H9 (cell line): Measurements from ENCODE around the gene ZNF81. TPM values are rescaled to one million over a fixed set of nuclear protein-coding genes. Genes with fewer than 3 reads are reported as not detected.

Source experiments
- DNase-seq: peaks from one replicate; pipeline ENCODE4 v3.0.0-alpha.2; 2017
- H2AFZ ChIP-seq: one replicate; pipeline ENCODE4 v1.6.1; 2013; ENCODE audit warnings: mild to moderate bottlenecking, low read length, control low read depth, moderate library complexity
- H2AK5ac ChIP-seq: 2 replicates; pipeline ENCODE4 v1.6.1; 2013; ENCODE audit warnings: low read length, control low read depth, mixed read lengths; ENCODE audit not compliant: insufficient read length
- H2BK120ac ChIP-seq: one replicate; pipeline ENCODE4 v1.6.1; 2013; ENCODE audit warnings: low read depth, mild to moderate bottlenecking, low read length, control low read depth, inconsistent platforms; ENCODE audit not compliant: poor library complexity, severe bottlenecking
- H2BK12ac ChIP-seq: 2 replicates; pipeline ENCODE4 v1.6.1; 2013; ENCODE audit warnings: low read length, control low read depth, mixed read lengths, low read depth; ENCODE audit not compliant: insufficient read length
- H2BK15ac ChIP-seq: 2 replicates; pipeline ENCODE4 v1.6.1; 2013; ENCODE audit warnings: low read depth, low read length, control low read depth
- H2BK20ac ChIP-seq: one replicate; pipeline ENCODE4 v1.6.1; 2013; ENCODE audit warnings: low read depth, mild to moderate bottlenecking, low read length, control low read depth, inconsistent platforms; ENCODE audit not compliant: poor library complexity, severe bottlenecking
- H2BK5ac ChIP-seq: 2 replicates; pipeline ENCODE4 v1.6.1; 2013; ENCODE audit warnings: low read length, control low read depth, mixed read lengths; ENCODE audit not compliant: insufficient read length
- H3K14ac ChIP-seq: 2 replicates; pipeline ENCODE4 v1.6.1; 2013; ENCODE audit warnings: low read length, control low read depth; ENCODE audit not compliant: insufficient read depth
- H3K18ac ChIP-seq: 2 replicates; pipeline ENCODE4 v1.6.1; 2013; ENCODE audit warnings: low read depth, mild to moderate bottlenecking, mixed read lengths, low read length, control low read depth; ENCODE audit not compliant: insufficient read length
- H3K23ac ChIP-seq: 2 replicates; pipeline ENCODE4 v1.6.1; 2013; ENCODE audit warnings: low read length, control low read depth, mixed read lengths, low read depth; ENCODE audit not compliant: insufficient read length
- H3K23me2 ChIP-seq: 2 replicates; pipeline ENCODE4 v1.6.1; 2013; ENCODE audit warnings: low read depth, mild to moderate bottlenecking, mixed read lengths, low read length, control low read depth; ENCODE audit not compliant: insufficient read length, poor library complexity, severe bottlenecking
- H3K27ac ChIP-seq: 2 replicates; pipeline ENCODE4 v1.5.1; 2013; ENCODE audit warnings: low read length, control low read depth, mixed read lengths, low read depth; ENCODE audit not compliant: insufficient read length
- H3K27me3 ChIP-seq: 2 replicates; pipeline ENCODE4 v1.6.1; 2013; ENCODE audit warnings: low read length, control low read depth, inconsistent platforms; ENCODE audit not compliant: insufficient read depth
- H3K4ac ChIP-seq: 2 replicates; pipeline ENCODE4 v1.6.1; 2013; ENCODE audit warnings: low read depth, mild to moderate bottlenecking, control low read depth, inconsistent platforms, low read length, moderate library complexity
- H3K4me1 ChIP-seq: 2 replicates; pipeline ENCODE4 v1.6.1; 2013; ENCODE audit warnings: low read length, control low read depth, inconsistent platforms; ENCODE audit not compliant: insufficient read depth
- H3K4me2 ChIP-seq: 2 replicates; pipeline ENCODE4 v1.6.1; 2013; ENCODE audit warnings: low read length, control low read depth, mixed read lengths; ENCODE audit not compliant: insufficient read length, insufficient read depth
- H3K56ac ChIP-seq: 2 replicates; pipeline ENCODE4 v1.6.1; 2013; ENCODE audit warnings: low read depth, mild to moderate bottlenecking, mixed read lengths, low read length, control low read depth; ENCODE audit not compliant: insufficient read length
- H3K79me1 ChIP-seq: 2 replicates; pipeline ENCODE4 v1.6.1; 2013; ENCODE audit warnings: low read depth, mild to moderate bottlenecking, moderate library complexity, low read length, control low read depth, inconsistent platforms; ENCODE audit not compliant: insufficient read depth, poor library complexity, severe bottlenecking
- H3K79me2 ChIP-seq: 2 replicates; pipeline ENCODE4 v1.6.1; 2013; ENCODE audit warnings: low read length, control low read depth, inconsistent platforms; ENCODE audit not compliant: insufficient read depth
- H3K9ac ChIP-seq: 2 replicates; pipeline ENCODE4 v1.6.1; 2013; ENCODE audit warnings: low read length, control low read depth, mixed read lengths; ENCODE audit not compliant: insufficient read length; ENCODE audit errors: extremely low read depth
- H3K9me3 ChIP-seq: one replicate; pipeline ENCODE4 v1.6.1; 2013; ENCODE audit warnings: low read depth, low read length, inconsistent platforms; ENCODE audit not compliant: control insufficient read depth
- H3T11ph ChIP-seq: one replicate; pipeline ENCODE4 v1.6.1; 2013; ENCODE audit warnings: mild to moderate bottlenecking, low read length, control low read depth, inconsistent platforms
- H4K20me1 ChIP-seq: one replicate; pipeline ENCODE4 v1.6.1; 2013; ENCODE audit not compliant: control insufficient read depth, insufficient read length, insufficient read depth
- H4K5ac ChIP-seq: 2 replicates; pipeline ENCODE4 v1.6.1; 2013; ENCODE audit warnings: low read depth, mild to moderate bottlenecking, mixed read lengths, low read length, control low read depth; ENCODE audit not compliant: insufficient read length
- H4K8ac ChIP-seq: replicated peaks from 2 replicates; pipeline ENCODE4 v1.6.1; 2013; ENCODE audit warnings: low read length, control low read depth, mixed read lengths, low read depth; ENCODE audit not compliant: insufficient read length
- H4K91ac ChIP-seq: 2 replicates; pipeline ENCODE4 v1.6.1; 2013; ENCODE audit warnings: low read depth, mild to moderate bottlenecking, moderate library complexity, mixed read lengths, low read length, control low read depth; ENCODE audit not compliant: insufficient read length
- H3K27ac Mint-ChIP-seq, 3 experiments: 2 replicates in 2 of 3; 3 replicates in 1 of 3; pipeline ENCODE4 v1.8.0; 2020 to 2021; ENCODE audit warnings: mixed read lengths in 3 of 3, mild to moderate bottlenecking in 1 of 3, moderate library complexity in 1 of 3
- H3K27me3 Mint-ChIP-seq: 2 replicates; pipeline ENCODE4 v1.8.0; 2021; ENCODE audit warnings: low read depth, mild to moderate bottlenecking, moderate library complexity, mixed read lengths
- H3K36me3 Mint-ChIP-seq, 3 experiments: 2 replicates in 2 of 3; 3 replicates in 1 of 3; pipeline ENCODE4 v1.8.0; 2020 to 2021; ENCODE audit warnings: low read depth in 3 of 3, mixed read lengths in 3 of 3; ENCODE audit not compliant: insufficient read depth in 1 of 3
- H3K4me1 Mint-ChIP-seq, 2 experiments: 2 replicates each; pipeline ENCODE4 v1.8.0; 2020; ENCODE audit warnings: mixed read lengths in 2 of 2
- H3K4me3 Mint-ChIP-seq, 2 experiments: 2 replicates in 1 of 2; 3 replicates in 1 of 2; pipeline ENCODE4 v1.8.0; 2020 to 2021; ENCODE audit warnings: mild to moderate bottlenecking in 2 of 2, mixed read lengths in 2 of 2, moderate library complexity in 1 of 2
- H3K9me3 Mint-ChIP-seq, 2 experiments: 2 replicates in 1 of 2; 3 replicates in 1 of 2; pipeline ENCODE4 v1.8.0; 2020; ENCODE audit warnings: mild to moderate bottlenecking in 2 of 2, mixed read lengths in 2 of 2, moderate library complexity in 1 of 2
- WGBS: extraction: QIAGEN DNeasy Blood & Tissue Kit; methylation state at CpG from one replicate; pipeline ENCODE4 v1.1.7; 2013; ENCODE audit warnings: missing lambda C conversion rate, low lambda C conversion rate, mixed read lengths; ENCODE audit not compliant: insufficient read length; ENCODE audit errors: extremely low coverage; 5-methylcytosine and 5-hydroxymethylcytosine counted together
- total RNA-seq: library from RNA; stranded (reverse); gene quantifications from 2 replicates; pipeline ENCODE4 v1.2.1, GENCODE V29; 2021
- TF ChIP-seq, protein P1 (sequence below): fragments of 200-600 bp; sonication (generic); conservative IDR thresholded peaks from 3 replicates; pipeline ENCODE4 v1.8.0; 2021; ENCODE audit warnings: antibody characterized with exemption, mild to moderate bottlenecking

The ZNF81 gene
- total RNA-seq, 1 experiment from 2014 or later: 11.0 TPM

DNA sequence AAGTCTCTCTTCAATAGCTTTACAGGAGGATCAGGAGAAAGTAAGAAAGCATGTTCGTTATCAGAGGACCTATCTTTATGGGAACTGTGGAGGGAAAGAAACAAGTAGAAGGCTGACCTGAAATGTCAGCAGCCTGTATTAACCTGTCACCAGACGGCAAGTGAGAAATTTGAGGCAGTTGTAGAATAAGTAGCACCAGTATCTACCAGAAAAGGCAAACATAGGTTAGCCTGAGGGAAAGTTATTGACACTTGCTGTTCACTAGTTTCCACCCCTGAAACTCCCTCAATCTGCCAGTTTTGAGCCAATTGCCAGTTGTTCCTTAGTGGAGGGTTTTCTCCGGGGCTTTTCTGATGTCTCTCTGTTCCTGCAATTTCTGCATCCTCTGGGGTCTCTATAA lies 36.4 kb downstream of the ZNF81 start:
- Mint-ChIP-seq H3K27me3 (no peaks in the 10 kb centered on the region; the same call in 1 of the 2 replicates), H3K27ac (no peak overlapping the region)

More for the DNA sequence above, 36.4 kb downstream of the ZNF81 start:
- no peak overlapping the region for H2BK120ac ChIP-seq
- no peak overlapping the region for H4K8ac ChIP-seq
- H3K56ac ChIP-seq: no peak overlapping the region
- H3K9ac ChIP-seq: no peak overlapping the region
- no peaks in the 10 kb centered on the region for H3K27me3 ChIP-seq
- H3K79me2 ChIP-seq: no peaks in the 10 kb centered on the region; the same call in 1 of the 2 replicates
- no peak overlapping the region for H2AFZ ChIP-seq
- peaks cover 60% of the 10 kb centered on the region for H3K9me3 ChIP-seq
- H3K27ac ChIP-seq: no peak overlapping the region
- no peak overlapping the region for H2BK20ac ChIP-seq
- no peak for DNase-seq
- H3K18ac ChIP-seq: no peak overlapping the region
- no CpG with 5 or more reads among the region's 3 CpGs for WGBS
- H3K4ac ChIP-seq: no peak overlapping the region
- no peak overlapping the region for H3K14ac ChIP-seq
- H3K79me1 ChIP-seq: no peaks in the 10 kb centered on the region
- no peaks in the 10 kb centered on the region for H3K23me2 ChIP-seq
- Mint-ChIP-seq H3K4me1 (peaks cover 14 to 19% of the 10 kb centered on the region in 2 experiments), H3K36me3 (peaks cover 28 to 48% (median 43%) of the 10 kb centered on the region in 3 experiments), H3K9me3 (peaks cover 66 to 80% of the 10 kb centered on the region in 2 experiments), H3K4me3 (no peak overlapping the region)
- H4K91ac ChIP-seq: no peak overlapping the region
- H3K23ac ChIP-seq: no peak overlapping the region
- H3K4me1 ChIP-seq: no peaks in the 10 kb centered on the region
- no peak overlapping the region for H4K5ac ChIP-seq
- H2BK5ac ChIP-seq: no peak overlapping the region
- H2BK15ac ChIP-seq: no peak overlapping the region
- H3T11ph ChIP-seq: no peak overlapping the region
- H4K20me1 ChIP-seq: no peaks in the 10 kb centered on the region
- TF ChIP-seq, protein P1, sequence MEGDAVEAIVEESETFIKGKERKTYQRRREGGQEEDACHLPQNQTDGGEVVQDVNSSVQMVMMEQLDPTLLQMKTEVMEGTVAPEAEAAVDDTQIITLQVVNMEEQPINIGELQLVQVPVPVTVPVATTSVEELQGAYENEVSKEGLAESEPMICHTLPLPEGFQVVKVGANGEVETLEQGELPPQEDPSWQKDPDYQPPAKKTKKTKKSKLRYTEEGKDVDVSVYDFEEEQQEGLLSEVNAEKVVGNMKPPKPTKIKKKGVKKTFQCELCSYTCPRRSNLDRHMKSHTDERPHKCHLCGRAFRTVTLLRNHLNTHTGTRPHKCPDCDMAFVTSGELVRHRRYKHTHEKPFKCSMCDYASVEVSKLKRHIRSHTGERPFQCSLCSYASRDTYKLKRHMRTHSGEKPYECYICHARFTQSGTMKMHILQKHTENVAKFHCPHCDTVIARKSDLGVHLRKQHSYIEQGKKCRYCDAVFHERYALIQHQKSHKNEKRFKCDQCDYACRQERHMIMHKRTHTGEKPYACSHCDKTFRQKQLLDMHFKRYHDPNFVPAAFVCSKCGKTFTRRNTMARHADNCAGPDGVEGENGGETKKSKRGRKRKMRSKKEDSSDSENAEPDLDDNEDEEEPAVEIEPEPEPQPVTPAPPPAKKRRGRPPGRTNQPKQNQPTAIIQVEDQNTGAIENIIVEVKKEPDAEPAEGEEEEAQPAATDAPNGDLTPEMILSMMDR: no peak
- no peak overlapping the region for H2BK12ac ChIP-seq
- no peak overlapping the region for H3K4me2 ChIP-seq
- no peak overlapping the region for H2AK5ac ChIP-seq
